HL-60 (cell line): ENCODE results near the gene SLC10A3.

Experiments
- DNase-seq, 2 experiments: peaks; one replicate each; pipeline ENCODE4 v3.0.0-alpha.2; 2010 to 2020; ENCODE audit warnings: low read depth in 1 of 2, low spot score in 1 of 2
- H3K27ac ChIP-seq: fragments of 250-450 bp; sonication (Bioruptor Pico); replicated peaks from 2 replicates; pipeline ENCODE4 v1.5.1; 2020; ENCODE audit warnings: mild to moderate bottlenecking, moderate library complexity
- H3K27me3 ChIP-seq: fragments of 250-450 bp; sonication (Bioruptor Pico); 2 replicates; pipeline ENCODE4 v1.5.1; 2021; ENCODE audit warnings: mild to moderate bottlenecking, moderate library complexity; ENCODE audit not compliant: insufficient read depth, poor library complexity, severe bottlenecking
- H3K4me3 ChIP-seq: replicated peaks from 2 replicates; pipeline ENCODE4 v1.5.1; 2011; ENCODE audit warnings: mild to moderate bottlenecking, control low read depth, low read length; ENCODE audit not compliant: insufficient read depth
- GABPA ChIP-seq: IDR thresholded peaks from 2 replicates; pipeline ENCODE4 v1.6.1; 2012; ENCODE audit warnings: low read depth
- POLR2AphosphoS5 ChIP-seq: IDR thresholded peaks from 2 replicates; pipeline ENCODE4 v1.6.1; 2012; ENCODE audit warnings: low read depth
- REST ChIP-seq: IDR thresholded peaks from 2 replicates; pipeline ENCODE4 v1.6.1; 2012; ENCODE audit warnings: low read depth; ENCODE audit not compliant: insufficient replicate concordance
- SPI1 ChIP-seq: IDR thresholded peaks from 2 replicates; pipeline ENCODE4 v1.6.1; 2012; ENCODE audit warnings: low read depth, mild to moderate bottlenecking, borderline replicate concordance
- TF ChIP-seq, protein P1 (sequence below): IDR thresholded peaks from one replicate; pipeline ENCODE4 v1.5.1; 2011; ENCODE audit warnings: low read length, control low read depth, inconsistent platforms; ENCODE audit not compliant: insufficient read depth

The SLC10A3 gene

DNA sequence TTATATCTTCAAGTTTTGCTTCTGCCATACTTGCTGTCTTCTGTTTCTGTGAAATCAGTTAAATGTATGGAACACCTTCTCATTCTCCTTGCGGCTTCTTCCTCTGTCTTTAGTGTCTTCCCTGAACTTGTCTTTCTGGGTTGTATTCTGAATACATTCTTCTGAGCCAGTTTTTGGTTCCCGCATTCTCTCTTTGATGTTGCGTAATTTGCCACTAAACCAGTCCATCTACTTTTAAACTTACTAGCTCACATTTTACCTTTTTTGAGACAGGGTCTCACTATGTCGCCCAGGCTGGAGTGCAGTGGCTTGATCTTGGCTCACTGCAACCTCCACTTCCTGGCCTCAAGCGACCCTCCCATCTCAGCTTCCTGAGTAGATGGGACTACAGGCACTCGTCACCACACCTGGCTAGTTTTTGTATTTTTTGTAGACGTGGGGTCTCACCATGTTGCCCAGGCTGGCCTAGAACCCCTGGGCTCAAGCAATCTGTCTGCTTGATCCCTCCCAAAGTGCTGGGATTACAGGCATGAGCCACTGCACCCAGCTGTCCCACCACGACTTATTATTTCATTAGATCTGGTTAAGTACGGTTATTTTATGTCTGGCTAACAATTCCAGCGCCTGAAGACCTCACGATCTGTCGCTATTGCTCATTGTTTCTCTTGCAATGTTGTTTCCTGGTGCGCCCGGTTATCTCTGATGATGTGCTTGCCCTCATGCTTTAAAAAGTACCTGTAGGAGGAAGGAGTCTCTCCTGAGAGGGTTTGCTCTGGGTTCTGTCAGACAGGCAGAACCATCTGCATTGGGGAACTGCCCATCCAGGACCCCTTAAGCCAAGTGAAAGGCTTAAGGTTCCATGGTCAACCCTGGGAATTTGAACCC is 35.4 kb upstream of the SLC10A3 start:
- TF ChIP-seq SPI1, result no peak
- no peak for TF ChIP-seq POLR2AphosphoS5
- TF ChIP-seq REST, result no peak
- no peak for TF ChIP-seq GABPA
- TF ChIP-seq, protein P1, sequence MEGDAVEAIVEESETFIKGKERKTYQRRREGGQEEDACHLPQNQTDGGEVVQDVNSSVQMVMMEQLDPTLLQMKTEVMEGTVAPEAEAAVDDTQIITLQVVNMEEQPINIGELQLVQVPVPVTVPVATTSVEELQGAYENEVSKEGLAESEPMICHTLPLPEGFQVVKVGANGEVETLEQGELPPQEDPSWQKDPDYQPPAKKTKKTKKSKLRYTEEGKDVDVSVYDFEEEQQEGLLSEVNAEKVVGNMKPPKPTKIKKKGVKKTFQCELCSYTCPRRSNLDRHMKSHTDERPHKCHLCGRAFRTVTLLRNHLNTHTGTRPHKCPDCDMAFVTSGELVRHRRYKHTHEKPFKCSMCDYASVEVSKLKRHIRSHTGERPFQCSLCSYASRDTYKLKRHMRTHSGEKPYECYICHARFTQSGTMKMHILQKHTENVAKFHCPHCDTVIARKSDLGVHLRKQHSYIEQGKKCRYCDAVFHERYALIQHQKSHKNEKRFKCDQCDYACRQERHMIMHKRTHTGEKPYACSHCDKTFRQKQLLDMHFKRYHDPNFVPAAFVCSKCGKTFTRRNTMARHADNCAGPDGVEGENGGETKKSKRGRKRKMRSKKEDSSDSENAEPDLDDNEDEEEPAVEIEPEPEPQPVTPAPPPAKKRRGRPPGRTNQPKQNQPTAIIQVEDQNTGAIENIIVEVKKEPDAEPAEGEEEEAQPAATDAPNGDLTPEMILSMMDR, result no peak
- Histone ChIP-seq H3K27me3 (no peaks in the 10 kb centered on the region), H3K27ac (no peak overlapping the region), H3K4me3 (no peak overlapping the region)
- DNase-seq, result no peak

- no peak for DNase-seq
- Histone ChIP-seq H3K4me3 (no peak overlapping the region), H3K27ac (no peak overlapping the region), H3K27me3 (no peaks in the 10 kb centered on the region)
- TF ChIP-seq POLR2AphosphoS5 (no peak), SPI1 (no peak), GABPA (no peak), REST (no peak)
- TF ChIP-seq, protein P1, result no peak
These were observed 29.0 kb upstream of the SLC10A3 start for GRCh38 chrX:154519389-154519788.

- no peak overlapping the region for H3K4me3 ChIP-seq
- TF ChIP-seq, protein P1, result no peak
- TF ChIP-seq GABPA (no peak), REST (no peak), POLR2AphosphoS5 (no peak), SPI1 (no peak)
- no peaks in the 10 kb centered on the region for H3K27me3 ChIP-seq
- DNase-seq, result no peak
- no peak overlapping the region for H3K27ac ChIP-seq
These were observed 26.8 kb upstream of the SLC10A3 start for GRCh38 chrX:154517101-154517781.
